Fibroblast of lung (primary cell): ENCODE results near the gene AATF. TPM values are rescaled to one million over a fixed set of nuclear protein-coding genes. Genes with fewer than 3 reads are reported as not detected.

Source experiments
- DNase-seq, 2 donors: peaks; one replicate each; pipeline versions ENCODE4 v3.0.0 to v3.0.0-alpha.2; 2010; ENCODE audit warnings: low read depth in 2 of 2
- H2AFZ ChIP-seq: 2 replicates; pipeline ENCODE4 v1.5.1; 2012; ENCODE audit warnings: low read length, control low read depth, inconsistent platforms
- H3K27ac ChIP-seq: 2 replicates; pipeline ENCODE4 v1.5.1; 2011; ENCODE audit warnings: low read length, control low read depth; ENCODE audit not compliant: insufficient read depth
- H3K27me3 ChIP-seq: 2 replicates; pipeline ENCODE4 v1.5.1; 2011; ENCODE audit warnings: mild to moderate bottlenecking, low read length; ENCODE audit not compliant: control insufficient read depth, insufficient read depth
- H3K36me3 ChIP-seq: 2 replicates; pipeline ENCODE4 v1.5.1; 2011; ENCODE audit warnings: low read length; ENCODE audit not compliant: control insufficient read depth, insufficient read depth
- H3K4me1 ChIP-seq: 2 replicates; pipeline ENCODE4 v1.5.1; 2011; ENCODE audit warnings: low read length; ENCODE audit not compliant: control insufficient read depth, insufficient read depth; ENCODE audit errors: extremely low read depth
- H3K4me2 ChIP-seq: 2 replicates; pipeline ENCODE4 v1.5.1; 2011; ENCODE audit warnings: low read length, control low read depth; ENCODE audit not compliant: insufficient read depth; ENCODE audit errors: extremely low read depth
- H3K4me3 ChIP-seq, 4 experiments: fragments of 200-600 bp in 1 of 4; sonication (generic) in 1 of 4; replicated peaks in 1 of 4; 2 replicates each; pipeline ENCODE4 v1.5.1; 2011 to 2016; ENCODE audit warnings: low read length in 4 of 4, low read depth in 3 of 4, mild to moderate bottlenecking in 3 of 4, control low read depth in 2 of 4, inconsistent platforms in 1 of 4, mixed read lengths in 1 of 4; ENCODE audit not compliant: insufficient read depth in 1 of 4; ENCODE audit errors: control extremely low read depth in 1 of 4
- H3K79me2 ChIP-seq: 2 replicates; pipeline ENCODE4 v1.5.1; 2012; ENCODE audit warnings: mild to moderate bottlenecking, low read length, inconsistent platforms; ENCODE audit not compliant: control insufficient read depth, insufficient read depth
- H3K9ac ChIP-seq: 2 replicates; pipeline ENCODE4 v1.5.1; 2011; ENCODE audit warnings: mild to moderate bottlenecking, low read length, control low read depth; ENCODE audit not compliant: insufficient read depth
- H3K9me3 ChIP-seq: 2 replicates; pipeline ENCODE4 v1.5.1; 2012; ENCODE audit warnings: low read depth, low read length; ENCODE audit not compliant: control insufficient read depth, insufficient read depth
- H4K20me1 ChIP-seq: 2 replicates; pipeline ENCODE4 v1.5.1; 2011; ENCODE audit warnings: low read length; ENCODE audit not compliant: control insufficient read depth, insufficient read depth; ENCODE audit errors: extremely low read depth
- EZH2 ChIP-seq: IDR thresholded peaks from 2 replicates; pipeline ENCODE4 v1.5.1; 2012; ENCODE audit warnings: low read length, control low read depth, mild to moderate bottlenecking; ENCODE audit errors: missing control alignments
- polyA plus RNA-seq, 2 donors: library from polyadenylated mRNA; depleted of rRNA in 1 of 2; stranded (reverse) in 1 of 2; unstranded in 1 of 2; fragments of >200 nt; gene quantifications; 2 replicates each; pipeline ENCODE4 v1.2.1, GENCODE V29; 2011 to 2012; ENCODE audit warnings: missing spikeins in 1 of 2
- total RNA-seq: library from RNA; depleted of rRNA; stranded (reverse); fragments of >200 nt; gene quantifications from 2 replicates; pipeline ENCODE4 v1.2.1, GENCODE V29; 2014
- TF ChIP-seq, protein P1 (sequence below), 2 donors: IDR thresholded peaks in 1 of 2; conservative IDR thresholded peaks in 1 of 2; 1 replicate in 1 of 2; 2 replicates in 1 of 2; pipeline ENCODE4 v1.5.1; 2011 to 2012; ENCODE audit warnings: low read length in 2 of 2, control low read depth in 1 of 2, inconsistent platforms in 1 of 2, low read depth in 1 of 2, mild to moderate bottlenecking in 1 of 2

AATF gene
- total and polyA plus RNA-seq, 2 donors (not counting 1 experiment from before 2014, with no cell fraction given): 11.9 to 30.7 TPM

DNA sequence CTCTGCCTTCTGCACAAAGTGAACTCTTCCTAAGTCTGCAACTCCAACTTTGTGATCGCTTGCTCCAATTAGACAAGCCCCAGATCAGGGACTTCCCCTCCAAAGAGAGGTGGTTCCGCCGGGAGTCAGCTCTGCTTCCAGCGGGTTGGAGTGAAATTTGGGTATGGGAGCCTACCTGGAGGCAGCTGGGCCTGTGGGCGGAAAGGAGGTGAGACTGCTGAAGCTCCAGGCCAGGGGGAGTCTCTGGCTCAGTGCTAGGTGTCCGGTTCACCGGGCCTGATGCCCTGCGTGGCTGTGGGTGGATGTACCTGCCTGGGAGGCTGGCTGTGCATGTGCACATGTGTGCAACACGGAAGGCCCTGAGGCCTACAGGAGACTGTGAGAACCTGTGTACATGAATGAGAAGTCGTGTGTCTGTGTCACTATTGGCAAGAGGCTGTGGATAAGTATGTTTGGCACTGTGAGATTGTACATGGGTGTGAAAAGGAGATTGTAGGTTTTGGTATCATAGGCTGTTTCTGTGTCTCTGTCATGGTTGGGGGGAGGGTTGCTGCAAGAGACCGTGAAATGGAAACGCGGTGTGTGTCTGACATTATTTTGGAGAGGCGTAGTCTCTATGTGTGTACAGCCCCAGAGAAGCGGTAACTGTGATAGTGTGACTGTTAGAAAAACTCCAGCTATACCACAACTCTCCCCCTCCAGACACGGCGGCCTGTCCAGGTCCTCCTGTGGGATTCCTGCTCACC lies 7.3 kb upstream of the AATF start:
- Histone ChIP-seq H3K4me2 (no peak overlapping the region), H3K79me2 (no peaks in the 10 kb centered on the region), H4K20me1 (no peaks in the 10 kb centered on the region), H2AFZ (no peak overlapping the region), H3K36me3 (no peaks in the 10 kb centered on the region), H3K4me3 (no peak overlapping the region), H3K4me1 (no peaks in the 10 kb centered on the region), H3K9ac (no peak overlapping the region), H3K27ac (no peak overlapping the region), H3K9me3 (no peaks in the 10 kb centered on the region), H3K27me3 (peaks cover 92% of the 10 kb centered on the region)
- TF ChIP-seq, protein P1, sequence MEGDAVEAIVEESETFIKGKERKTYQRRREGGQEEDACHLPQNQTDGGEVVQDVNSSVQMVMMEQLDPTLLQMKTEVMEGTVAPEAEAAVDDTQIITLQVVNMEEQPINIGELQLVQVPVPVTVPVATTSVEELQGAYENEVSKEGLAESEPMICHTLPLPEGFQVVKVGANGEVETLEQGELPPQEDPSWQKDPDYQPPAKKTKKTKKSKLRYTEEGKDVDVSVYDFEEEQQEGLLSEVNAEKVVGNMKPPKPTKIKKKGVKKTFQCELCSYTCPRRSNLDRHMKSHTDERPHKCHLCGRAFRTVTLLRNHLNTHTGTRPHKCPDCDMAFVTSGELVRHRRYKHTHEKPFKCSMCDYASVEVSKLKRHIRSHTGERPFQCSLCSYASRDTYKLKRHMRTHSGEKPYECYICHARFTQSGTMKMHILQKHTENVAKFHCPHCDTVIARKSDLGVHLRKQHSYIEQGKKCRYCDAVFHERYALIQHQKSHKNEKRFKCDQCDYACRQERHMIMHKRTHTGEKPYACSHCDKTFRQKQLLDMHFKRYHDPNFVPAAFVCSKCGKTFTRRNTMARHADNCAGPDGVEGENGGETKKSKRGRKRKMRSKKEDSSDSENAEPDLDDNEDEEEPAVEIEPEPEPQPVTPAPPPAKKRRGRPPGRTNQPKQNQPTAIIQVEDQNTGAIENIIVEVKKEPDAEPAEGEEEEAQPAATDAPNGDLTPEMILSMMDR (conservative IDR thresholded peaks at IDR 0.05 in 1 of 2, IDR thresholded peaks at IDR 0.05 in 1 of 2; ENCODE audit: low read depth in 1 of 2, low read length in 2 of 2): no peak
- TF ChIP-seq EZH2: no peak
- DNase-seq: no peak

DNA sequence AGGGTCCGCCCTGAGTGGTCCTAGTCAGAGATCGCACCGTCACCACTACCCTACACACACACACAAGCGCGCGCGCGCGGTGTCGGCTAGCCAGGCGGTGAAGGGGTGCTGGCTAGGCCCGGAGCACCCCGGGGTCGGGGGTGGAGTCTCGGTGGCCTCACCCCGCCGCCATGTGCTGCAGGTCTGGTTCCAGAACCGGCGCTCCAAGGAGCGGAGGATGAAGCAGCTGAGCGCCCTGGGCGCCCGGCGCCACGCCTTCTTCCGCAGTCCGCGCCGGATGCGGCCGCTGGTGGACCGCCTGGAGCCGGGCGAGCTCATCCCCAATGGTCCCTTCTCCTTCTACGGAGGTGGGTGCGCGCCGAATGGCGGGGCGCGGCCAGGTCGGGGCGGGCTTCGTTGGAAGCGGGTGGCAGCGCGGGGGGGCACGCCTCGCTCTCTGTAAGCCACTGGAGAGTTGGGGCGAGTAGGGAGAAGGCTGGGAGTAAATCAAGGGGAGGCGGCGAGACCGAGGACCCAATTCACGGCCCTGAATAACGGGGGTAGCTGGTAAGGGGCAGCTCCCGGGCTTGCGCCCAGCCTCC lies 6.6 kb upstream of the AATF start:
- Histone ChIP-seq H3K27me3 (peaks cover 92% of the 10 kb centered on the region), H3K4me3 (no peak overlapping the region), H2AFZ (no peak overlapping the region), H3K4me1 (no peaks in the 10 kb centered on the region), H3K9ac (no peak overlapping the region), H4K20me1 (no peaks in the 10 kb centered on the region), H3K79me2 (no peaks in the 10 kb centered on the region), H3K36me3 (no peaks in the 10 kb centered on the region), H3K4me2 (peak overlapping the region; percentile 15), H3K9me3 (no peaks in the 10 kb centered on the region), H3K27ac (no peak overlapping the region)
- TF ChIP-seq EZH2: no peak
- TF ChIP-seq, protein P1 (conservative IDR thresholded peaks at IDR 0.05 in 1 of 2, IDR thresholded peaks at IDR 0.05 in 1 of 2; ENCODE audit: low read depth in 1 of 2, low read length in 2 of 2): no peak
- DNase-seq: no peak

DNA sequence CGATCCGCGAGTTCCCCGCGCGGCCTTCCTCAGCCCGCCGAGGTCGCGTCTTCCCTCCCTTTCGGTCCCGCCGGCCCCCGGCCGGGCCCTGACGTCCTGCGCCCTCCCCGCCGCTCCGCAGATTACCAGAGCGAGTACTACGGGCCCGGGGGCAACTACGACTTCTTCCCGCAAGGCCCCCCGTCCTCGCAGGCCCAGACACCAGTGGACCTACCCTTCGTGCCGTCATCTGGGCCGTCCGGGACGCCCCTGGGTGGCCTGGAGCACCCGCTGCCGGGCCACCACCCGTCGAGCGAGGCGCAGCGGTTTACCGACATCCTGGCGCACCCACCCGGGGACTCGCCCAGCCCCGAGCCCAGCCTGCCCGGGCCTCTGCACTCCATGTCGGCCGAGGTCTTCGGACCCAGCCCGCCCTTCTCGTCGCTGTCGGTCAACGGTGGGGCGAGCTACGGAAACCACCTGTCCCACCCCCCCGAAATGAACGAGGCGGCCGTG lies 6.1 kb upstream of the AATF start:
- peaks cover 92% of the 10 kb centered on the region for H3K27me3 ChIP-seq
- H2AFZ ChIP-seq: no peak overlapping the region
- no peaks in the 10 kb centered on the region for H4K20me1 ChIP-seq
- TF ChIP-seq, protein P1 (conservative IDR thresholded peaks at IDR 0.05 in 1 of 2, IDR thresholded peaks at IDR 0.05 in 1 of 2; ENCODE audit: low read depth in 1 of 2, low read length in 2 of 2): no peak
- TF ChIP-seq EZH2: no peak
- no peak overlapping the region for H3K4me3 ChIP-seq
- no peaks in the 10 kb centered on the region for H3K79me2 ChIP-seq
- H3K9ac ChIP-seq: no peak overlapping the region
- no peak overlapping the region for H3K27ac ChIP-seq
- H3K4me1 ChIP-seq: no peaks in the 10 kb centered on the region
- no peak for DNase-seq
- no peak overlapping the region for H3K4me2 ChIP-seq
- no peaks in the 10 kb centered on the region for H3K36me3 ChIP-seq
- no peaks in the 10 kb centered on the region for H3K9me3 ChIP-seq
